Kidney epithelial cell (primary cell): ENCODE results near the gene STOML1. TPM values are rescaled to one million over a fixed set of nuclear protein-coding genes. Genes with fewer than 3 reads are reported as not detected.

Source experiments
- DNase-seq: peaks from one replicate; pipeline ENCODE4 v3.0.0-alpha.2; 2010; ENCODE audit warnings: low read depth
- H3K27me3 ChIP-seq: 2 replicates; pipeline ENCODE4 v1.6.0; 2011; ENCODE audit warnings: low read length; ENCODE audit not compliant: control insufficient read depth, insufficient read depth
- H3K36me3 ChIP-seq: 2 replicates; pipeline ENCODE4 v1.5.1; 2011; ENCODE audit warnings: low read length; ENCODE audit not compliant: control insufficient read depth, insufficient read depth
- H3K4me3 ChIP-seq: 2 replicates; pipeline ENCODE4 v1.5.1; 2011; ENCODE audit warnings: low read depth, mild to moderate bottlenecking, control low read depth, low read length
- total RNA-seq: library from RNA; depleted of rRNA; stranded (reverse); fragments of >200 nt; gene quantifications from 2 replicates; pipeline ENCODE4 v1.2.3, GENCODE V29; 2015
- TF ChIP-seq, protein P1 (sequence below): IDR thresholded peaks from 2 replicates; pipeline ENCODE4 v1.5.1; 2011; ENCODE audit warnings: mild to moderate bottlenecking, moderate library complexity, low read length, control low read depth, inconsistent platforms; ENCODE audit not compliant: insufficient read depth, poor library complexity, severe bottlenecking

STOML1 gene
- total RNA-seq, 1 donor from 2014 or later, result 18.3 TPM

DNA sequence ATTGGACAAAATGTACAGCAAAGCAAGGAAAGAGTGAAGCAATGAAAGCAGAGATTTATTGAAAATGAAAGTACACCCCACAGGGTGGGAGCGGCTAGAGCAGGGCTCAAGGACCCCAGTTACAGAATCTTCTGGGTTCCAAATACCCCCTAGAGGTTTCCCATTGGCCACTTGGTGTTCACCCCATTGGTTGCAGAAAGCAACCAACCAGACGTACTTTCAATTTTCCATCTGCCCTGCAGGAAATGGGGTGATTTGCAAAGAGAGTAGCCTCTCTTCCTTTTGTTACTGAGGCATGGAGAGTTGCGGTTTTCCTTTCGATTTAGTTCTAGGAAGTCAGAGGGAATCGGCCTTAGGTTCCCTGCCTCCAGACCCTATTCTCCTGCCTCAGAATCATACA is 4.8 kb upstream of the STOML1 start:
- H3K4me3 ChIP-seq, result peak overlapping the region; percentile 94
- no peaks in the 10 kb centered on the region for H3K27me3 ChIP-seq
- no peak for DNase-seq
- TF ChIP-seq, protein P1, sequence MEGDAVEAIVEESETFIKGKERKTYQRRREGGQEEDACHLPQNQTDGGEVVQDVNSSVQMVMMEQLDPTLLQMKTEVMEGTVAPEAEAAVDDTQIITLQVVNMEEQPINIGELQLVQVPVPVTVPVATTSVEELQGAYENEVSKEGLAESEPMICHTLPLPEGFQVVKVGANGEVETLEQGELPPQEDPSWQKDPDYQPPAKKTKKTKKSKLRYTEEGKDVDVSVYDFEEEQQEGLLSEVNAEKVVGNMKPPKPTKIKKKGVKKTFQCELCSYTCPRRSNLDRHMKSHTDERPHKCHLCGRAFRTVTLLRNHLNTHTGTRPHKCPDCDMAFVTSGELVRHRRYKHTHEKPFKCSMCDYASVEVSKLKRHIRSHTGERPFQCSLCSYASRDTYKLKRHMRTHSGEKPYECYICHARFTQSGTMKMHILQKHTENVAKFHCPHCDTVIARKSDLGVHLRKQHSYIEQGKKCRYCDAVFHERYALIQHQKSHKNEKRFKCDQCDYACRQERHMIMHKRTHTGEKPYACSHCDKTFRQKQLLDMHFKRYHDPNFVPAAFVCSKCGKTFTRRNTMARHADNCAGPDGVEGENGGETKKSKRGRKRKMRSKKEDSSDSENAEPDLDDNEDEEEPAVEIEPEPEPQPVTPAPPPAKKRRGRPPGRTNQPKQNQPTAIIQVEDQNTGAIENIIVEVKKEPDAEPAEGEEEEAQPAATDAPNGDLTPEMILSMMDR, result no peak
- H3K36me3 ChIP-seq, result peaks cover 4% of the 10 kb centered on the region

DNA sequence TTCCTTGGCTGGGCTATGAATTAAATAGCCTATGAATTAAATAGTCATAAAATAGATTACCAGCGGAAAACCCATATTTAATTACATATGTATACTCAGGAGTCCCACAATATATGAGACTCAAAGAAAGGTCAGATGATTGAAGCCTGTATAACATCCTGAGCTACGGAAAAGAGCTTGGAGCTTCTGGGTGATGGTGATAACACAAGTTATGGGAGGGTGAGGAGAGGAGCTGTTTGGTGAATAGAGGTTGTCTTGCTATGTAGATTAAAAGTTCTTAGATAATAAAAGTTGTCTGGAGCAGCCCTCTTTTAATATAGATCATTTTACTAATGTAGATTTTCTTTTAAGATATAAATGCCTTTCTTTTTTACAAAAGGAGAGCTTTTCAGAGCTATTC is 4.2 kb upstream of the STOML1 start:
- TF ChIP-seq, protein P1, result no peak
- DNase-seq, result no peak
- H3K27me3 ChIP-seq, result no peaks in the 10 kb centered on the region
- peak overlapping the region; percentile 94 for H3K4me3 ChIP-seq
- peaks cover 4% of the 10 kb centered on the region for H3K36me3 ChIP-seq

DNA sequence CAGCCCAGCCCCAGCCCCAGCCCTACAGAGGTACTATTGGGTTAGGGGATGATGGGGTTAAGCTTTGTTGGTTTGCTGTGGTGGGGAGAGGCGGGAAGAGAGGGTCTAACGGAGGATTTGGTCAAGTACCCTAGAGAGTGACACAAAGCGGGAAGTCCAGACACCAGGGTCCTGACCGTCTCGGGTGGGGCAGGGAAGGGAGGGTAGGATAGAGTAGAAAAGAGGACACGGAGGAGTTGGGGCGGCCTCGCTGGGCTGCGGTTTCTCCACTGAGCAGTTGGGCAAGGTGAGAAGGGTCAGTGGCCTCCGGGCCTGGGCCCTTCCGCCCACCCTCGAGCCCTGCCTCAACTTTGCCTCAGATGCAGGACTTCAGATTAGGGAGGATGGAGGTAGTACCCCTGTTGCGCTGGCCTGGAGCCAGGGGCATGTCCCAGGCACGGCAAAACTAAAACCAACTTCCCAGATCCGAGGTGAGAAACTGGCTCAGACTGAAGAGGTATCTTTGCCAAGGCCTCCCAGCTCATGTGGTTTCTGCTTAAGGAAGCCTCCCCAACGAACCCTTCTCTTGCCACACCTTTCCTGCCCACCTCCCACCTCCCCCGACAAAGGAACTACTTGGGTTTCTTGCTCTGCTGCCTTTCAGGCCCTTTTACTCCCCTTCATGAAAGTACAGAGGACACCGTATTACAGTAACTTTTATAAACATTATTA is 3.0 kb upstream of the STOML1 start:
- no peaks in the 10 kb centered on the region for H3K27me3 ChIP-seq
- DNase-seq, result no peak
- TF ChIP-seq, protein P1, result no peak

DNA sequence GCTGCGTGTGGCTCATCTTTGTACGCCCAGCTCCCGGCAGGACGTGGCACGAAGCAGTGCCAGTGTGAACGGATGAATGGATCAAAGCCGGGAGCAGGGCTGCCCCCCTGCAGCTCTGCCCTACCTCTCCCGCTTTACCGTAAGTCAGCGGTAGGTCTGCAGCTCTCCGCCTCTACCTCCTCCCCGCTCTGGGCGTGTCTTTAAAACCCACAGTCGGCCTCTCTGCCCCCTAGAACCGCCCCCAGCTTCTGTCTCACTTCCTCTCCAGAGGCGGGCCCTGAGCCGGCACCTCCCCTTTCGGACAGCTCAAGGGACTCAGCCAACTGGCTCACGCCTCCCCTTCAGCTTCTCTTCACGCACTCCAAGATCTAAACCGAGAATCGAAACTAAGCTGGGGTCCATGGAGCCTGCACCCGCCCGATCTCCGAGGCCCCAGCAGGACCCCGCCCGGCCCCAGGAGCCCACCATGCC is 2.4 kb upstream of the STOML1 start, which contains the start of gene PML:
TSS of gene PML (plus strand) at position 304 of the 471 bp plus-strand sequence. CDS start at position 401, 97 bp downstream.
- Histone ChIP-seq H3K27me3 (no peaks in the 10 kb centered on the region), H3K36me3 (peaks cover 4% of the 10 kb centered on the region), H3K4me3 (peak within 1 kb of the TSS; percentile 94)
- DNase-seq, result peak; percentile 92
- TF ChIP-seq, protein P1, result no peak

More for the DNA sequence above, 3.0 kb upstream of the STOML1 start:
- Histone ChIP-seq H3K4me3 (peak overlapping the region; percentile 94), H3K36me3 (peaks cover 4% of the 10 kb centered on the region)

DNA sequence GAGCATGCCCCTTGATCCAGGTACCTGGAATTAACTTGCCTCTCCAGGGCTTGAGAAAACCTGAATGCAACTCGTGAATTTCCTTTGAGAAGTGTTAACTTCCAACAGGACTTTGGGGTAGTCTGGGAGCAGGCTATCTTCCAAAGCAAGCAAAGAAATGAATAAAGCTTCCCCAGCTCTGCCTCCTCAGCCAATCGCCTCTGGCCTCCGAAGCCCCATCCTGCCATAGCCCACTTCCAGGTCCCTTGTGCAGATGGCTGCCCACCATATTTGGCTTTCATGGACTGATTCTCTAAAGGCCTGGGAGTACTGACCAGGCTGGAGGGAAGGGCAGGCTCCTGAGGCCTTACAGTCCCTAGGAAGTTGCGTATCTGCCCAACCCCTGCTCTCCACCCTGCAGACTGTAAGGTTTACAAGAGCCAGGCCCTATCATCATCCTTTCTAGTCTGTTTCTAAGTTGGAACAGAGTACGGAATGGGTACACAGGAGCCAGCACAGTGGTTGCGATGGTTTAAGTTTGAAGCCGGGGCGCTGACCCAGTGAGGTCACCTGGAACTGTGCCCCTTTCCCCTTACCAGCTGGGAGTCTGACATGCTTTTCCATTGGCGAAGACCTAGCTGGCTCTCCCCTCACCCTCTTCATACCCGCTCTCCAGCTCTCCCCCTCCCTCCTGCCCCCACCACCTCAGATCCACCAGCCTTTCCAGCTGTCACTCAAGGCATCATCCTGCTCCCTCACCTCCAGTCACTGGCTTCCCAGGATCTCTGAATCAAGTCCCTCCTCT is 1.3 kb upstream of the STOML1 start:
- DNase-seq, result no peak
- peak overlapping the region; percentile 94 for H3K4me3 ChIP-seq
- TF ChIP-seq, protein P1, result no peak
- H3K27me3 ChIP-seq, result no peaks in the 10 kb centered on the region
- peaks cover 4% of the 10 kb centered on the region for H3K36me3 ChIP-seq
